Measurements from ENCODE around the gene HLA-DOB.

Gene HLA-DOB

DNA sequence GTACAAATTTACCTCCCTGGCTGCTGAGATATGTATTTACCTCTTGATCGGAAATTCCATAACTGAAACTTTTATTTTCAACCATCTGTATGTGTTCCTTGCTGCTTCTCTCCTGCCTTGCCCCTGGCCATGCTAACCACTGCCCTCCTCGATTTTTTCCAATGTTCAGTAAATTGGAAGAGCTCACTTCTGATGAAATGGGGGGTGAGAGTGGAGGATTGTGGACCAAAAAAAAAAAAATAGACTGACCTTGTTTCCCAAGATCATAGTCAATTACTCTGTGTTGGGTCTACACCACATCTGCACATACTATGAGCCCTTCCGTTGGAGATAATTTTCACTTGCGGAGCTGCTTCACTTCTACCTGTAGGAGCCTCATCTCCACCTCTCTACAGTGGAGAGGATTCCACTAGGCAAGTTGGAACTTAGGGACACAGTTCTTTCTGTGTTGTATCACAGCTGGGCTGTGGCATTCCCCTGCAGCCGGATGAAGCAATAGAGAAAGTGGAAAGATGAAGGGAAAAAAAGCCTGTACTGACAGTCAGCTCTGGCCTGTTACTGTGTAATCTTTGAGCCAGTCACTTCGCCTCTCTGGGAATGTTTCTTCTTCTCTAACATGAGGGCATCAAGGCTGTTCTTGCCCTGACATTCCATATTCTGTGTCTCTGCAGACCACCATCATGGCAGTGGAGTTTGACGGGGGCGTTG lies 38.8 kb upstream of the HLA-DOB start:
- Histone ChIP-seq H3K4me1 (ENCODE audit: insufficient read depth, low read length, severe bottlenecking) (peaks cover 37% of the 10 kb centered on the region), H3K9me2 (ENCODE audit: low read depth, low read length) (no peaks in the 10 kb centered on the region), H3K4me2 (ENCODE audit: low read length) (peak overlapping the region; percentile 98), H3K9ac (ENCODE audit: low read length) (peak overlapping the region; percentile 84), H3K27me3 (ENCODE audit: insufficient read depth, low read length) (no peaks in the 10 kb centered on the region), H3F3A (ENCODE audit: insufficient read depth, low read length) (no peaks in the 10 kb centered on the region), H3K27ac (ENCODE audit: low read depth, low read length, poor library complexity, severe bottlenecking) (peak overlapping the region; percentile 76), H3K79me2 (ENCODE audit: insufficient read depth, low read length) (no peaks in the 10 kb centered on the region), H3K4me3 (ENCODE audit: low read depth, low read length, poor library complexity, severe bottlenecking) (peak overlapping the region; percentile 77), H4K20me1 (ENCODE audit: insufficient read depth, low read length) (no peaks in the 10 kb centered on the region), H3K9me3 (ENCODE audit: low read length) (no peaks in the 10 kb centered on the region), H2AFZ (ENCODE audit: low read length) (no peak overlapping the region), H3K36me3 (ENCODE audit: insufficient read depth, low read length) (peaks cover 46% of the 10 kb centered on the region)
- TF ChIP-seq, protein P1, sequence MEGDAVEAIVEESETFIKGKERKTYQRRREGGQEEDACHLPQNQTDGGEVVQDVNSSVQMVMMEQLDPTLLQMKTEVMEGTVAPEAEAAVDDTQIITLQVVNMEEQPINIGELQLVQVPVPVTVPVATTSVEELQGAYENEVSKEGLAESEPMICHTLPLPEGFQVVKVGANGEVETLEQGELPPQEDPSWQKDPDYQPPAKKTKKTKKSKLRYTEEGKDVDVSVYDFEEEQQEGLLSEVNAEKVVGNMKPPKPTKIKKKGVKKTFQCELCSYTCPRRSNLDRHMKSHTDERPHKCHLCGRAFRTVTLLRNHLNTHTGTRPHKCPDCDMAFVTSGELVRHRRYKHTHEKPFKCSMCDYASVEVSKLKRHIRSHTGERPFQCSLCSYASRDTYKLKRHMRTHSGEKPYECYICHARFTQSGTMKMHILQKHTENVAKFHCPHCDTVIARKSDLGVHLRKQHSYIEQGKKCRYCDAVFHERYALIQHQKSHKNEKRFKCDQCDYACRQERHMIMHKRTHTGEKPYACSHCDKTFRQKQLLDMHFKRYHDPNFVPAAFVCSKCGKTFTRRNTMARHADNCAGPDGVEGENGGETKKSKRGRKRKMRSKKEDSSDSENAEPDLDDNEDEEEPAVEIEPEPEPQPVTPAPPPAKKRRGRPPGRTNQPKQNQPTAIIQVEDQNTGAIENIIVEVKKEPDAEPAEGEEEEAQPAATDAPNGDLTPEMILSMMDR (IDR thresholded peaks at IDR 0.05; ENCODE audit: low read length), result no peak
- TF ChIP-seq EZH2 (IDR thresholded peaks at IDR 0.05; ENCODE audit: borderline replicate concordance, low read length), result no peak

DNA sequence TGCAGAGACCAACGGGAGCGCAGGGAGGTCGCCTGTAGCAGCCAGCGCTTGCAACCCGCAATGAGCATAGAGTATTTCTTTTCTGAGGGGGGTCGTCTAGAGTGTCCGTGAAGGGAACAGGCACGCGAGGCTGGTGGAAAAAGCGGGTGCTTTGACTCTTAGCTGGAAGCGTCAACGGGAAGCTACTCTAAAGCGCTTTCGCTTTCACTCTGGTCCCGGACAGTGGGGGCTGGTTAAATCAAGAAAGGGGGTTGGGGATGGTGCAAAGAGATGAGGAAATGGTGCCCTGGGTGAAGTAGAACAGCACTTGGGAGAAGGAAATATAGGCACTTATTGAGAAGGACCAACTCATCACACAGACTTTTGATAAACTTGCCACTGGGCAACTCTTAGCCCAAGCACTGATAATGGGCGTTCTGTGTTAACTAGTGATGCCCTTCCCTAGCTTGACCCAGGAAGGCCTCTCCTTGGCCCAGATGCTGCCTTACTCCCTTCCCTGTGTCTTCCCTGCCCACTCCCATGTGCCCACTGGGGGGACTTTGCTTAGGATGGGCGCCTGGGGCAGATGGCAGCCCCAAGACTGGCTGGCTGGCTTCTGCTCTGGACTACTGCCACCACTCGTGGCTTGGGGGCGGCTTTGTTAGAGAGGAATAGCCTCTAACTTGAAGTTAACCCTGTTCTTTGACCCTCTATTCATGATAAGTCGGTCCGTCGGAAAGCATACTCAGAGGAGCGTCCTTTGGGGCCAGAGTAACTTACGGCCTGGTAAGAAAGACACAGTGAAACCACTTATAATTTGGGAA lies 37.8 kb upstream of the HLA-DOB start:
- no peaks in the 10 kb centered on the region for H4K20me1 ChIP-seq (ENCODE audit: insufficient read depth, low read length)
- peak overlapping the region; percentile 84 for H3K9ac ChIP-seq (ENCODE audit: low read length)
- no peaks in the 10 kb centered on the region for H3K27me3 ChIP-seq (ENCODE audit: insufficient read depth, low read length)
- H3K4me2 ChIP-seq (ENCODE audit: low read length), result peak overlapping the region; percentile 98
- H3K4me1 ChIP-seq (ENCODE audit: insufficient read depth, low read length, severe bottlenecking), result peaks cover 33% of the 10 kb centered on the region
- no peaks in the 10 kb centered on the region for H3K9me2 ChIP-seq (ENCODE audit: low read depth, low read length)
- no peaks in the 10 kb centered on the region for H3F3A ChIP-seq (ENCODE audit: insufficient read depth, low read length)
- H3K4me3 ChIP-seq (ENCODE audit: low read depth, low read length, poor library complexity, severe bottlenecking), result peak overlapping the region; percentile 77
- TF ChIP-seq EZH2 (IDR thresholded peaks at IDR 0.05; ENCODE audit: borderline replicate concordance, low read length), result no peak
- TF ChIP-seq, protein P1 (IDR thresholded peaks at IDR 0.05; ENCODE audit: low read length), result no peak
- no peaks in the 10 kb centered on the region for H3K9me3 ChIP-seq (ENCODE audit: low read length)
- no peaks in the 10 kb centered on the region for H3K79me2 ChIP-seq (ENCODE audit: insufficient read depth, low read length)
- H3K27ac ChIP-seq (ENCODE audit: low read depth, low read length, poor library complexity, severe bottlenecking), result peak overlapping the region; percentile 76
- no peak overlapping the region for H2AFZ ChIP-seq (ENCODE audit: low read length)
- peaks cover 45% of the 10 kb centered on the region for H3K36me3 ChIP-seq (ENCODE audit: insufficient read depth, low read length)

DNA sequence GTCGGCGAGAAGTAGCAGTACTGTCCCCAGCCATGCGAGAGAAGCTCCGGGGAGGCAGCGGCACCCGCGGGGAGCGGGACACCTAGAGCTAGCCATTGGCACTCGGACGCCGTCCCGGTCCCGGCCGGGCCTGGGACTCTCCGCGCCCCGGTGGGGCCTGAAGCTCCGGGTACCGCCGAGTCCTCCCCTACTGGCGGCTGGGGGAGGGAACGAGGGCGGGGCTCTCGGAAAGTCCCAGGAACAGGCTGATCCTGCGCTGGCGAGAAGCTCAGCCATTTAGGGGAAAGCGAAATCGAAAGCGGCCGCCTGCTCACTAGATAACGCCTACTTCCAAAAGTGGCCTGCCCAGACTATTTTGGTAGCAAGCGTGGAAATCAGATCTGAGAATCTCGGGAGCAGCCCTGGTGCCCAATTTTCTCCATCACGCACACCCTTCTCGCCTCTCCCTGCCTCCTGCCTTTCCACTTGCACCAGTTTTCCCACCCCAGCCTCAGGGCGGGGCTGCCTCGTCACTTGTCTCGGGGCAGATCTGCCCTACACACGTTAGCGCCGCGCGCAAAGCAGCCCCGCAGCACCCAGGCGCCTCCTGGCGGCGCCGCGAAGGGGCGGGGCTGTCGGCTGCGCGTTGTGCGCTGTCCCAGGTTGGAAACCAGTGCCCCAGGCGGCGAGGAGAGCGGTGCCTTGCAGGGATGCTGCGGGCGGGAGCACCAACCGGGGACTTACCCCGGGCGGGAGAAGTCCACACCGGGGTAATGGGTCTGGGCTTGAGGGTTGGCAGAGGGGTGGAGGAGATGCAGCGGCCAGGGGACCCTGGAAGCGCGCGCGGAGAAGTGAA lies 37.0 kb upstream of the HLA-DOB start, which contains the start of the genes PSMB9 and TAP1:
Gene PSMB9 (plus strand): TSS at position 652 of the 835 bp plus-strand sequence. CDS start 38 bp downstream, at position 690.
Gene TAP1 (minus strand): TSS at position 164 of the 835 bp plus-strand sequence. CDS start 68 bp downstream, at position 96.
- Histone ChIP-seq H3K36me3 (ENCODE audit: insufficient read depth, low read length) (peaks cover 42% of the 10 kb centered on the region), H3K9ac (ENCODE audit: low read length) (peak within 1 kb of the TSS; percentile 84), H3K4me3 (ENCODE audit: low read depth, low read length, poor library complexity, severe bottlenecking) (peak within 1 kb of the TSS; percentile 77), H4K20me1 (ENCODE audit: insufficient read depth, low read length) (no peaks in the 10 kb centered on the region), H3K9me2 (ENCODE audit: low read depth, low read length) (no peaks in the 10 kb centered on the region), H3K4me1 (ENCODE audit: insufficient read depth, low read length, severe bottlenecking) (peaks cover 33% of the 10 kb centered on the region), H3K27ac (ENCODE audit: low read depth, low read length, poor library complexity, severe bottlenecking) (peak within 1 kb of the TSS; percentile 76), H3F3A (ENCODE audit: insufficient read depth, low read length) (no peaks in the 10 kb centered on the region), H3K79me2 (ENCODE audit: insufficient read depth, low read length) (no peaks in the 10 kb centered on the region), H3K27me3 (ENCODE audit: insufficient read depth, low read length) (no peaks in the 10 kb centered on the region), H3K4me2 (ENCODE audit: low read length) (peak within 1 kb of the TSS; percentile 98), H2AFZ (ENCODE audit: low read length) (no peak within 1 kb of the TSS), H3K9me3 (ENCODE audit: low read length) (no peaks in the 10 kb centered on the region)
- TF ChIP-seq, protein P1 (IDR thresholded peaks at IDR 0.05; ENCODE audit: low read length), result peak; percentile 80
- TF ChIP-seq EZH2 (IDR thresholded peaks at IDR 0.05; ENCODE audit: borderline replicate concordance, low read length), result no peak
